GM18507 (cell line): ENCODE data around the gene IL4R.
"Not testable (repeated sequence)": the region's sequence is repeated elsewhere in the genome, so short reads cannot be mapped to it uniquely, and the experiment has no call there.

Experiments
- DNase-seq: peaks from one replicate; pipeline ENCODE4 v3.0.0; 2011; ENCODE audit warnings: low read depth; ENCODE audit not compliant: insufficient read length; ENCODE audit errors: extremely low spot score
- FAIRE-seq: peaks from 2 replicates; lab custom pipeline; 2011; peaks lifted over from hg19 to GRCh38; lab: Jason Lieb, UNC

Gene IL4R

DNA sequence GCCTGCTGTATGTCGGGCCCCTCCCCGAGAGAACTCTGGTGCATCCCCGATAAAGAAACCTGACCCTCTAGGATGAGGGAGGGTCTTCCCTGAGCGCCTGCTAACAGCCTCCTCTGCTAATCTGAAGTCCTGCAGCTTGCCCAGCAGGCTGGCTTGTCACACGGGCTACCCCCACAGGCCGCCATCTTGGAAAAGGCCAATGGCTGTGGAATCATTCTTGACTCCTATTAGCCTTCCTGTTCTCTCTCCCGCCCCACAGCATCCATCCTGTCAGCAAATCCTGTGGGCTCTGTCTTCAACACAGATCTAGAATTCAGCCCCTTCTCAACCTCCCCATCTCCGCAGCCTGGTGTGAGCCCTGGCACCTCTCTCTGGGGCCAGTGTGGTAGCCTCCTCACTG lies 12.0 kb downstream of the IL4R start:
- no peak for DNase-seq
- no peak for FAIRE-seq

DNA sequence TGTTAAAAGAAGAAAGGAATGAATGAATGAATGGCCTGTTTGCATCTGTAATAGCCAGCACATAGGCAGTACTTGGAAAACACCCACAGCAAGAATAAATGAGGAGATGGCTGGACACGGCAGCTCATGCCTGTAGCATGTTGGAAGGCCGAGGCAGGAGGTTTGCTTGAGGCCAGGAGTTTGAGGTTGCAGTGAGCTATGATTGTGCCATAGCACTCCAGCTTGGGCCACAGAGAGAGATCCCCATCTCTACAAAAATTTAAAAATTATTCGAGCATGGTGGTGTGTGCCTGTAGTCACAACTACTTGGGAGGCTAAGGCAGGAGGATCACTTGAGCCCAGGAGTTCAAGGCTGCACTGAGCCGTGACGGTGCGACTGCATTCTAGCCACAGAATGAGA lies 12.5 kb downstream of the IL4R start:
- FAIRE-seq: no peak
- no peak for DNase-seq

DNA sequence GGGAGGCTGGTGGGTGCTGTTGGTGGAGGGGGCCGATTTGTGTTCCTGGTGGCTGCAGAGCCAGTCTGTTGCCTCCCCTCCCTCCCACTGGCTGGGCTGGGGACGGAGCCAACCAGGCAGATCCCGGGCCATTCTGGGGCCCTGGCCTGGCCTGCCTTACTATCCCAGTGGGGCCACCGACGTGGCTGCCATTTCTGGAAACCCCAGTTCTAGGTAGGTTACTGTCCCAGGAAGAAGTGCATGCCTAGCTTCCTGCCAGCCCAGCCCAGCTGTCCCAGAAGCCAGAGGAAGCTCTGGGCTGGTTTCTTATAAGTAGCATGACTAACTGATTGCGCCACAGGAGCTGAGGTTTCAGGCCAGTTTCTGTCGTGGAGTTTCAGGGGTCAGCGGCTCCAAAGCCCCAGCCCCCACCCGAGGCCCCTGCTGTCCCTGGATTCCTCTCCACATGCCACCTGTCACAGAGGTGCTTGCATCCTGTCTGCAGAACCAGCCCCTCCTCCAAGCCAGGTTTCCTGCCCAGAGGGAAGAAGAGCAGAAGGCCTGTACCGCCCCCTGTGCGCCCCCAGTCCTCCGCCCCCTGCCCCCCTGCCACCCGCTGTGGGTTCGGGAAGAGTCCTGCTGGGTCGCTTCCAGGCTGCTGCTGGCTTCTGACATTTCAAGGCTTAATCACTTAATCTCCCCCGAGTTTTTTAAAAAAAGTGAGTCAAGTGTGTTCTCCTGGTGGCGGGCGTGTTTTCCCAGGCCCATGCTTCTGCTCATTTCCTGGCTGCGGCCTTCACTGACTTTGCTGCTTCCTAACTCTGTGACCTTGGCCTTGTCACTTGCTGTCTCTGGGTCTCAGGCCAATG lies 13.2 kb downstream of the IL4R start:
- DNase-seq (no peak), FAIRE-seq (no peak)

DNA sequence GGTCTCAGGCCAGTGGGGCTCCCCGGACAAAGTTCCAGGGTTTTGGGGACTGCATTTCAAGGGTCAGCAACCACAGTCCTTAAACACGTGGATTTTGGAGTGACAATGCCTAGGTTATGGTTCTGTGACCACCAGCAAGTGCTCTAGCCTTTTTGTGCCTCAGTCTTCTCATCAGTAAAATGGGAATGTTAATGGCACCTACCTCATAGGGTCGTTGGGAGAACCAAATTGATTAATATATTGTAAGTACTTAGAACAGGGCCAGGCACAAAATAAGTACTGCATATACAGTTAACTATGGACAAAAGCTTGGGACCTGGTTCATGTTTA lies 13.8 kb downstream of the IL4R start:
- DNase-seq (no peak), FAIRE-seq (no peak)

DNA sequence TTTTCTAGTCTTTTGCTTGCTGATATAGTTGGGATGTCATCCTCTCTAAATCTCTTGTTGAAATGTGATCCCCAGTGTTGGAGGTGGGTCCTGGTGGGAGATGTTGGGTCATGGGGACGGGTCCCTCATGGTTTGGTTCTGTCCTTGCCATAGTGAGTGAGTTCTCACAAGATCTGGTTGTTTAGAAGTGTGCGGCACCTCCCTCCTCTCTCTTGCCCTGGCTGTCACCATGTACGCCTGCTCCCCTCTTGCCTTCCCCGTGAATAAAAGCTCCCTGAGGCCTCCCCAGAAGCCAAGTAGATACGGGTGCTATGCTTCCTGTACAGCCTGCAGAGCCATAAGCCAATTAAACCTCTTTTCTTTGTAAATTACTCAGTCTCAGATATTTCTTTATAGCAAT lies 15.2 kb downstream of the IL4R start:
- DNase-seq (no peak), FAIRE-seq (no peak)

DNA sequence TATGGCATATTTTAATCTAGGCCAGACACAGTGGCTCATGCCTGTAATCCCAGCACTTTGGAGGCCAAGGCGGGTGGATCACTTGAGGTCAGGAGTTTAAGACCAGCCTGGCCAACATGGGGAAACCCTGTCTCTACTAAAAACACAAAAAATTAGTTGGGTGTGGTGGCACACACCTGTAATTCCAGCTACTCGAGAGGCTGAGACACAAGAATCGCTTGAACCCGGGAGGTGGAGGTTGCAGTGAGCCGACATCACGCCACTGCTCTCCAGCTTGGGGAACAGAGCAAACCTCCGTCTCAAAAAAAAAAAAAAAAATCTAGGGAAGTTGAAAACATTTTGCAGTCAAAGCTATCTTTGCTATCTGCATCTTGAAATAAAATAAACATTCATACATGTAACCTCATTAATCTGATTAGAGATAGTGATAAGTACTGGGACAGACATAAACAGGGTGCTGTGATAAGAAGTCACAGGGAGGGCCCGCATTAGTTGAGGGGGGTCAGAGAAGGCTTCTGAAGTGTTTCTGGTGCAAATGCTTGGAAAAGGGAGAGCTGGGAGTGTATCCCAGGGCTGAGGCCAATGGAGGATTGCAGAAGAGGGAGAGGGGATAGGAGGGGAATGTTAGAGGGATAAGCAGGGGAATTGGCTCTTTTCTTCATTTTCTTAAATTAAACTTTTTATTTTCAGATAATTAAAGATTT lies 15.8 kb downstream of the IL4R start:
- not testable (repeated sequence) for FAIRE-seq, DNase-seq

DNA sequence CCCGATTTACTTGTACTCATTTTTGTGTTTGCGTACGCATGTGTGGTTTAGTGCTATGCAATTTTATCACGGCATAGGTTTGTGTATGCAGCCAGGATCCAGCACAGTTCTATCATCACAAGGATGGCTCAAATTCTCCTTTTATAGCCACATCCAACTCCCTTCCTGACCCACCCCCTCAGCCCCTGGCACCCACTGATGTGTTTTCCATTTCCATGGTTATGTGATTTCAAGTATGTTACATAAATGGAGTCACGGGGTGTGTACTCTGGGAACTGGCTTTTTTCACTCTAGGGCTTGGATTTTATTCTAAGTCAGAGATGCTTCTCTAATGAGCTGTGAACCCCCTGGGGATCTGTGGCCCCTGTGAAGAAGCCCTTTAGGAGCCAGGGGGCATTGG lies 16.8 kb downstream of the IL4R start:
- DNase-seq: no peak
- FAIRE-seq: no peak

DNA sequence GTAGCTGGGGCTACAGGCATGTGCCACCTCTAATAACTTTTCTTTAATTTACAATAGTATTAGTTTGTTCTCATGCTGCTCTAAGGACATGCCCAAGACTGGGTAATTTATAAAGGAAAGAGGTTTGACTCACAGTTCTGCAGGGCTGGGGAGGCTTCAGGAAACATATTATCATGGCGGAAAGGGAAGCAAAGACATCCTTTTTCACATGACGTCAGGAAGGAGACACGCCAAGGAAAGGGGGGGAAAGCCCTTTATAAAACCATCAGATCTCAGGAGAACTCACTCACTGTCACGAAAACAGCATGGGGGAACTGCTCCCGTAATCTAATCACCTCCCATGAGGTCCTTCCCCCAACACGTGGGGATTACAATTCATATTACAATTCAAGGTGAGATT lies 18.3 kb downstream of the IL4R start:
- no peak for FAIRE-seq
- DNase-seq: no peak

DNA sequence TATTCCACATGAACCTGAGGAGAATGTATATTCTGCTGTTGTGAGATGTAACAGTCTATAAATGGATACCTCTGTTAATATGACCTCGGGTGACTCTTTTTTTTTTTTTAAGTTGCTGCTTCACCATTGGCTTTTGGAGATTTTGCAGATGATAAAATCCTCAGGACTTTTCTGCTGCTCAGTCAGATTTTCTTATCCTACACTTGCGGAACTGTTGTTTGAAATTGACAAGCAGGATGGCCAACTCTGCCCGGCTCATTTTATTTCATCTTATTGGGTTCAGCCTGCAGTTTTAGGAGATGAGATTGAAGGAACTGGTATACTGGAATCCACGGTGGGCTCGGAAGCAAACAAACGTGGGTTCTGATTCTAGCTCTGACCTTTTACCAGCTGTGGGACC lies 19.3 kb downstream of the IL4R start:
- no peak for DNase-seq

DNA sequence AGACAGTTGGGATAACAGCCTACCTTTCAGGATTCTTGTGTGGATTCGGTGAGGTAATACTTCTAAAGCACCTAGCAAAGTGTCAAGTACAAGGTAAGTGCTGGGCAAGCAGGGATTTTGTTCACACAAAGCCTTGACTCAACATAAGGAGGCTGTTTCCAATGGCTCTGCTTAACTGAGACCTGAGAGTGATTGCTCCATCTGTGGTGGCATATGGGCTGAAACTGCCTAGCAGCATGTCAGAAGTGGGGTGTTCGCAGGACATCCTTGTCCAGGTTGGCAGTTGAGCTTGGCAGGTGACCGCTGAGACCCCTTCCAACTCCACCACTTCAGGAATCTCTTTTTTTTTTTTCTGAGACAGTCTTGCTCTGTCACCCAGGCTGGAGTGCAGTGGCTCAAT lies 19.8 kb downstream of the IL4R start:
- no peak for FAIRE-seq

More for the DNA sequence above, 19.3 kb downstream of the IL4R start:
- FAIRE-seq: no peak

DNA sequence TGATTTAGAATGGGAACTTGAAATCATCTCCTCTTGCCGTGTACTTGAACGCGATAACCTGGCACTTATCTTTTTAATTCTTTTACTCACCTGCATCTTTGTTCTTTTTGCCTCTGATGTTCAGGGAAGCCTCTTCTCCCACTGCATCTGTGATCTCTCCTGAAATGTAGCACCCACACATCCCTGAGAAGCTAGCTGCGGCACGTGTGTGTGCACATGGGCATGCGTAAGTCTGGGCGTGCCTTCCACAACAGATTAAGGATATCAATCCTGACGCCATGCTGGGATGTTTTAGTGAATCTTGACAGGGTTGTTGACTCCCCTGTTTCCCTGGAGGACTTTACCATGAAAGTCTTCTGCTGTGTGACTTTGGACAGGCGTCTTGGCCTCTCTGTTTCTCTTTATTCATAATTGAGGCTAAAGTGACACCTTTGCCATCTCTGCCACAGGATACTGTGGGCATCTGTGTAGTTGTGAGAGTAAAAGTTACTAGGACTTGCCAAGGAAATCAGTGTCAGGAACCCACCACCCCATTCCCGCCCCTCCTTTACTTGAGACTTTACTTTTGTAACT lies 20.5 kb downstream of the IL4R start:
- no peak for FAIRE-seq
- DNase-seq: no peak

More for the DNA sequence above, 19.8 kb downstream of the IL4R start:
- no peak for DNase-seq

DNA sequence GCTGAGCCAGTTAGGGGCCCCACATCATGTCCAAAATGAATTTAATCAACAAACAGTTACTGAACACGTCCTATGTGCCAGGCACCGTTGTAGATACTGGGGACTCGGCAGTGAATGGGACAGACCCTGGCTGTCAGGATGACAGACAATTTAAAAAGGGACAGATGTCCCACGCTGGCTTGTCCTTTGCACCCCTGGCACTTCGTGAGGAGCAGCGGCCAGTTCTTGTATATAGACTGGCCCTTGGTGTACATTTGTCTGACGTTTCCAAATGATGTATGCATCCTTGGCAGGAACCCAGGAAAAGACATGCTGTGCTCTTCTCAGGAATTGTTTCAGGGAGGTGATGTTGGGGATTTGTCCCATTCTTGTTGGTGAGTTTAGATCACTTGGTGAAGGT lies 21.1 kb downstream of the IL4R start:
- FAIRE-seq: no peak
- no peak for DNase-seq

DNA sequence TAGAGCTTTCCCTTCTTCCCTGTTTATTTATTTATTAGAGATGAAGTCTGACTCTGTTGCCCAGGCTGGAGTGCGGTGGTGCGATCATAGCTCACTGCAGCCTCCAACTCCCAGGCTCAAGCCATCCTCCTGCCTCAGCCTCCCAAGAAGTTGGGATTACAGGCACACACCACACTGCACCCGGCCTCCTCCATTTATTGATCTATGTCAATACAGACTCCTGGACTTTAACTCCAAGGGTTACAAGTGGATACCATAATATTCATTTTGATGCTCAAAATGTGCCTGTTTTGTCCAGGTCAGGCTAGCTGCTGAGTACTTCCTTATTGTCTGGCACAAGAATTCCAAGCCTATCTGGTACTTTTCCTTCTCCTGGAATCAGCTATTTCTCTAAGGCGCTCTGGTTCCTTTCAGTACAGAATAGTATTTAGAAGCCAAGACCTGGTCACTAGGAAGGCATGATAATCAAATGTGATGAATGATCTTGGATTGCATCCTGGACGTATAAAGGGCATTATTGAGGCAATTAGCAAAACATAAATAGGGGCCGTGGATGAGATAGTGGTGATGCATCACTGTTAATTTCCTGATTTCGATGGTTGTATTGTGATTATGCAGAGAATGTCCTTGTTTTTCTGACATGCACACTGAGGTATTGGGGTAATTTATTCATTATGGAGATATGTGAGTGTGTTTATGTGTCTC lies 21.7 kb downstream of the IL4R start:
- DNase-seq (no peak), FAIRE-seq (no peak)

DNA sequence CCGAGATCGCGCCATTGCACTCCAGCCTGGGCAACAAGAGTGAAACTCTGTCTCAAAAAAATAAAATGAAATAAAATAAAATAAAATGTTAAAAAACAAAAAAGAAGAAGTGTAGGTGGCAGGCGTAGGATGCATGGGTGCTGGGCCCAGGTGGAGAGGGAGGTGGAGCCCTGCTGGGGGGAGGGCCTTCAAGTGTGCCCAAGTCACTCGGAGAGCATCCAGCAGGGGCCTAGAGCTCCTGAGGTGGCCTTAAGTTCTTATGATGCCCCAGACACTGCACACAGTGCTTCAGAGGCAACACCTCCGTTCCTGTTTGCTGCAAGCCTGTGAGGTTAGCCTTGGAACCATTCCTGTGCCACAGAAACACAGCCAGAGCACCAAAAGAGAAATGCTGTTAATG lies 23.2 kb downstream of the IL4R start:
- FAIRE-seq: no peak
- no peak for DNase-seq

DNA sequence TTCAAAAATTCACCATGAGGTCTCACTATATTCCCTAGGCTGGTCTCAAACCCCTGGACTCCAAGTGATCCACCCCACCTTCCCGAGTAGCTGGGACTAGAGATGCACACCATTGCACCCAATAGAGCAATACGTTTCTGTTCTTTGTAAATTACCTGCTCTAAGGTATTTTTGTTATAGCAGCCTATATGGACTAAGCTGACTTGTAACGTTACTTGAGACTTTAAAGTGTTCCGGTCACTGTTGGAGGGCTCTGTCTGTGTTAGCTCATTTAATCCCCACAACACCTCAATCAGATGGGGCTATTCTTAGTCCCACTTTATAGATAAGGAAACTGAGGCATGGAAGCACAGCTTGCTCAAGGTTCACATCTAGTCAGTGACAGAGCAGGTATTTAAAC lies 25.4 kb downstream of the IL4R start:
- DNase-seq (no peak), FAIRE-seq (no peak)

DNA sequence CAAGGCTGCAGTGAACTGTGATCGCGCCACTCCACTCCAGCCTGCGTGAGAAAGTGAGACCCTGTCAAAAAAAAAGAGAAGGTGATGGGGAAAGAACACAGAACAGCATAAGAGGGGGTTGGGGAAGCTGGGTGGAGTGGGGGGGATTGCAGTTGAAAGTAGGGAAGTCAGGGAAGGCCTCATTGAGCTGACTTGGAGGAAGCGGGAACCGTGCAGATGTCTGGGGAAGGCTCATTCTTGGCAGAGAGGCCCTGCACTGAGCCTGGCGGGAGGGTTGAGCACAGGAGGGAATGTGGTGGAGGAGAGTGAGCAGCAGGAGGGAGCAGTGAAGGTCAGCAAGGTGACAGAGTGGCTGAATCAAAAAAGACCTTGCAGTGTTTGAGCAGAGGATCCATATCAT lies 26.9 kb downstream of the IL4R start:
- no peak for DNase-seq
- no peak for FAIRE-seq

DNA sequence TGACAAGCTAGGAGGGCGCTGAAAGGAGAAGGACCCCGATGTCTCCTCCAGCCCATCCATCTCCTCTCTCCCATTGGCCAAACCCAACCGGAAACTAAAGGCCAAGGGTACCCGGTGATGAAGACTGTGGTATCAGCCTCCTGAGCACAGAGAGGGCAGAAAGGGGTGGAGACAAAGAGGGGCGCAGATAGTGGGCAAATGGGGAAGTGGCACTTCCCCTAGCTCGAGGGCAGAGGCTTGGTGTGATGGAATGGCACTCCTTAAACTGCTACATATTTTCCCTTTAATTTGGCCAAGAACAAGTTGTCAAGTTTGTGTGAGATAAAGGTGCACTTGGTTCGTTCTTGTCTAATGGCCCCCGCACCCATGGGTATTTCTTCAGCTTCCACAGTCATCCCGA lies 27.8 kb downstream of the IL4R start:
- DNase-seq (no peak), FAIRE-seq (no peak)

DNA sequence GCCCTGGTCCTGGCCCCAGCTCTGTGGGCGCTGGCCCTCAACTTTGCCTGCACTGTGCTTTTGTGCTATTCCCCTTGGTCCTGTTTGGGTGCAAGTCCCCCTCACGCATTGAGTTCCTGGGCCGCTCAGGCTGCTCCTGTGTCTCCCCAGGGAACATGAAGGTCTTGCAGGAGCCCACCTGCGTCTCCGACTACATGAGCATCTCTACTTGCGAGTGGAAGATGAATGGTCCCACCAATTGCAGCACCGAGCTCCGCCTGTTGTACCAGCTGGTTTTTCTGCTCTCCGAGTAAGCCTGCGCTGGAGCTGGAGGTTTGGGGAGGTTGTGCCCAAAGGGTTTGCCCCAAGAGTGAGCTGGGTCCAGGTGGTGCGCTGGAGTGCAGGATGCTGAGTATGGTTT lies 28.2 kb downstream of the IL4R start:
- FAIRE-seq (no peak), DNase-seq (no peak)

DNA sequence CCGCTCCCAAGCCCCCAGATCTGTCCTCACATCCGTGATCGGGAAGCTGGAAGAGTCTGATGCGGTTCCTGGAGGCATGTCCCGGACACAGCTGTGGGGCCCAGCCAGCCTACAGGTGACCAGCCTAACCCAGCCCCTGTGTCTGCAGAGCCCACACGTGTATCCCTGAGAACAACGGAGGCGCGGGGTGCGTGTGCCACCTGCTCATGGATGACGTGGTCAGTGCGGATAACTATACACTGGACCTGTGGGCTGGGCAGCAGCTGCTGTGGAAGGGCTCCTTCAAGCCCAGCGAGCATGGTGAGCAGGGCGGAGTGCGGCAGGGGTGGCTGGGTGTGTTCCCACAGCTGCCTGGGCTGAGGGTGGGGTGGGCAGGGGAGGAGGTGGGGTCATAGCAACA lies 30.9 kb downstream of the IL4R start:
- no peak for DNase-seq
- no peak for FAIRE-seq

DNA sequence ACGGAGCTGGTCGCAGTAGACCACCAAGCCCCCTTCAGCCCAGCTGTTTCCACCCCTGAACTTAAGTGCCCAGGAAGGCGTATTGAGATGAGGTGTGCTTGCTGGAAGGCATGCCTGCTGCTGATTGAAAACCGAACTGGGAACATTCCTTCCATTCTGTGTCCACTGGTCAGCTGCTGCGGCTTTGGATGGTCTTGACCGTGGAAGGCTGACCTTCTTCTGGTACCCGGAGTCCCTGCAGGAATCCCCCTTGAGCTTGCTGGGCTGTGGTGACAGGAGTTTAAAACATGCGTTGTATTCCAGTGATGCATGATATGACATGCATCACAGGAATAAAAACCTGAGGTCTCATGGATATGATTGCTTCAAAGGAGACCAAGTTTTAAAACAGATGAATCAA lies 31.4 kb downstream of the IL4R start:
- no peak for DNase-seq
- FAIRE-seq: no peak
